Fibroblast of the conjunctiva (primary cell): Measurements from ENCODE around the gene CACNG3.
A peak's percentile ranks its signal among the peaks of the same experiment; 100 is the strongest.
"Not testable (repeated sequence)": the region's sequence is repeated elsewhere in the genome, so short reads cannot be mapped to it uniquely, and the experiment has no call there.

Experiments used
- DNase-seq: peaks from one replicate; pipeline ENCODE4 v3.0.0-alpha.2; 2010; ENCODE audit warnings: low read depth

Gene CACNG3

GRCh38 chr16:24255456-24256371 is at the start of gene CACNG3:
CACNG3 (plus strand) TSS chr16:24256335; CDS start chr16:24256755, 420 bp downstream.
- DNase-seq = no peak

- no peak for DNase-seq
Observed at GRCh38 chr16:24206926-24207325, 49.2 kb upstream of the CACNG3 start.

- no peak for DNase-seq
Observed at GRCh38 chr16:24208710-24209109, 47.4 kb upstream of the CACNG3 start.

- no peak for DNase-seq
Observed at GRCh38 chr16:24214992-24215391, 41.1 kb upstream of the CACNG3 start.

GRCh38 chr16:24216961-24217360 is 39.2 kb upstream of the CACNG3 start:
- no peak for DNase-seq

GRCh38 chr16:24217461-24217860 is 38.7 kb upstream of the CACNG3 start:
- DNase-seq = no peak

GRCh38 chr16:24218299-24218698 is 37.8 kb upstream of the CACNG3 start:
- DNase-seq = no peak

- no peak for DNase-seq
Observed at GRCh38 chr16:24221219-24221618, 34.9 kb upstream of the CACNG3 start.

GRCh38 chr16:24228514-24228913 is 27.6 kb upstream of the CACNG3 start:
- no peak for DNase-seq

- DNase-seq = no peak
Observed at GRCh38 chr16:24232936-24233335, 23.2 kb upstream of the CACNG3 start.

- DNase-seq = no peak
Observed at GRCh38 chr16:24234737-24235136, 21.4 kb upstream of the CACNG3 start.

GRCh38 chr16:24235806-24236205 is 20.3 kb upstream of the CACNG3 start:
- no peak for DNase-seq

- DNase-seq = not testable (repeated sequence)
Observed at GRCh38 chr16:24238846-24239245, 17.3 kb upstream of the CACNG3 start.

- DNase-seq = no peak
Observed at GRCh38 chr16:24246911-24247607, 9.1 kb upstream of the CACNG3 start.

GRCh38 chr16:24253192-24253591 is 2.9 kb upstream of the CACNG3 start:
- DNase-seq = peak; percentile 4

- DNase-seq = no peak
Observed at GRCh38 chr16:24257958-24258357, 1.8 kb downstream of the CACNG3 start.

- no peak for DNase-seq
Observed at GRCh38 chr16:24258791-24259190, 2.7 kb downstream of the CACNG3 start.

- DNase-seq = no peak
Observed at GRCh38 chr16:24262816-24263215, 6.7 kb downstream of the CACNG3 start.

GRCh38 chr16:24270721-24271442 is 14.7 kb downstream of the CACNG3 start:
- DNase-seq = no peak

- no peak for DNase-seq
Observed at GRCh38 chr16:24272379-24272778, 16.2 kb downstream of the CACNG3 start.

GRCh38 chr16:24273508-24274182 is 17.5 kb downstream of the CACNG3 start:
- no peak for DNase-seq

- no peak for DNase-seq
Observed at GRCh38 chr16:24275413-24275812, 19.3 kb downstream of the CACNG3 start.
